Stimulated activated CD4-positive, alpha-beta T cell treated with anti-CD3 and anti-CD28 coated beads, Interleukin-15, amount 100 ng/mL, for 24 hours (primary cell): ENCODE measurements around the gene LRRFIP2.
"Not testable (repeated sequence)": the region's sequence is repeated elsewhere in the genome, so short reads cannot be mapped to it uniquely, and the experiment has no call there.

Source experiments
- DNase-seq: peaks from one replicate; pipeline ENCODE4 v3.0.0-alpha.2; 2020

Gene LRRFIP2

DNA sequence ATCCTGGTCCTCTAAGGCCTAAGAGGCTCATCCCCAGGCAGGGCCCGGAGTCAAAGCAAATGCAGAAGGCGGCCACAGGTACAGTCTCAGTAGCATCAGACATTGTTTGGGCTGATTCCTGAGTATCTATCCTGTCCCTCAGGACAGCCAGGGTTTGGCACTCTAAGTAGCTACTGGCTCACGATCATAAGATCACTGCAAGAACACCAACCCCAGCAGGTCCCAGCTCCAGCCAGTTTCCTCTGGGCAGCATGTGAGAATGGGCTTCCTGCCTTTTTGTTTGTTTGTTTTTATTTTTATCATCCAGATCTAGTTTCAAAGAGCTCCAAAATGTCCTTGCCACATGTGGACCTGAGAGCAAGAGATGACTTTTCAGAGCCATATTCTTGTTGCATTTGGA is 32.7 kb downstream of the LRRFIP2 start:
- no peak for DNase-seq

DNA sequence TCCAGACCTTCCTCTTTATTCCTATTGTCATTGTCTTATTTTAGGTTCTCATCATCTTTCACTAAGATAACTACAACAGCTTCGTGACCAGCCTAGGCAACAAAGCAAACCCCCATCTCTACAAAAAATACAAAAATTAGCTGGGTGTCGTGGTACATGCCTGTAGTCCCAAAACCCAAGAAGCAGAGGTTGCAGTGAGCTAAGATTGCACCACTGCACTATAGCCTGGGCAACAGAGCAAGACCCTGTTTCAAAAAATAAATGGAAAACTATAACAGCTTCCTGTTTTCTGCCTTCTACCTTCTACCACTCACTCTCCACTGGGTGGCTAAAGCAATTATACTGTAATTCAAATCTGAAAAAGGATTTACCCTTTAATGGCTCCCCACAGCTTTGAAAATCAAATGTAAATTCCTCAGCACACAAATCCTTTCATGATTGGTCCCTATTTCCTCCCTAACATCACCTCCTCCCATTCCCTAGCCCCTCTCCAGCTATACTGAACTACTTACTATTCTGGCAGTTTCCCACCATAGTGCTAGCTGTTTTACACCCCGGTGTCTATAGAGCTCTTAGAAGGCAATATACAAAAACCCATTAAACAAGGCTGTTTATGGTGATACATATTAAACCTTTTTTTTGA is 33.4 kb downstream of the LRRFIP2 start:
- DNase-seq: no peak

DNA sequence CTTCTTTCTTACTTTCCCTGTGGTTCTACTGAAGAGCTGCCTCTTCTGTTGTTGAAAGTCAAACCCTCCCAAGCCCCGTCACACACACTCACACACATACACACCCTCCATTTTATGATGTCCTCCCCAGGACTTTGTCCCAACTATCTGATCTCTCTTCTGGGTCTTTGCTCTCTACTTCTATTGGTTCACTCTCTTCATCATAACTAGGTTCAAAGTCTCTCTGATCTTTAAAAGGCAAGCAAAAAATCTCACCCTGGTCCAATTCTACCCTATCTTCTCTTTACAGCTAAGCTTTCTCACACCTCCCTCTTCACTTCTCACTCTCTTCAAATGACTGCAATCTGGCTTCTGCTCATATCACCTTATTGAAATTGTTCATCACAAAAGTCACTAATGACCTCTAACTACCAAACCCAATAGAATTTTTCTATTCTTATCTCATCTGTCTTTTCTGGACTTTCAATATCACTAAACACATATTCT is 34.8 kb downstream of the LRRFIP2 start:
- no peak for DNase-seq

DNA sequence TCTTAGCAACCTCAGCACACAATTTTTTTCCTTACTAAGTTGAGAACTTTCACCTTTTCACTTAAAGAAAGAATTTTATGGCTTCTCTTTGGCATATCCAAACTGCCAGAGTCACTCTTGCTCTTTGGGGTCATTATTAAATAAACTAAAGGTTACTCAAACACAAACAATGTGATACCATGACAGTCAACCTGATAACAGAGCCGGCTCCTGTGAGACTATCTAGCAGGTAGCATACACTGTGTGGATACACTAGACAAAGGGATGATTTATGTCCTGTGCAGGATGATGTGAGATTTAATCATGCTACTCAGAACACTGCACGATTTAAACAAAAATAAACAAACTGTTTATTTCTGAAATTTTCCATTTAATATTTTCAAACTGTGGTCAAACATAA is 35.6 kb downstream of the LRRFIP2 start:
- DNase-seq: no peak

DNA sequence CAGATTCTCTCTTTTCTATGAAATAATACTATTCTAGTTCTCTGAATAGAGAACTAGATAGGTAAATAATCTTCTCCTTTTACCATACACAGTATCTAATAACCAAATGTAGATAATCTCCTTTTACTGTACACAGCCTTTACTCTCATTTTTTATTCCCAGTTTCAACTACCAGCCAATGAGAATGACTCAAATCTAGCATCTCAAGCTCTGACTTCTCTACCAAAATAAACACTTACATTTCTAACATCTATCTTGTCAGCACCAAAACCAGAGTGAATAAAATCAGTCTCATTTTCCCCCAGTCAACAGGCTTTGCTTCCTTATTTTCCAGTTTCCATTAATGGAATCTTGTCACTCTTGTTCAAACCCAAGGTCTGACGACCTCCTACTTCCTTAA is 36.9 kb downstream of the LRRFIP2 start:
- no peak for DNase-seq

DNA sequence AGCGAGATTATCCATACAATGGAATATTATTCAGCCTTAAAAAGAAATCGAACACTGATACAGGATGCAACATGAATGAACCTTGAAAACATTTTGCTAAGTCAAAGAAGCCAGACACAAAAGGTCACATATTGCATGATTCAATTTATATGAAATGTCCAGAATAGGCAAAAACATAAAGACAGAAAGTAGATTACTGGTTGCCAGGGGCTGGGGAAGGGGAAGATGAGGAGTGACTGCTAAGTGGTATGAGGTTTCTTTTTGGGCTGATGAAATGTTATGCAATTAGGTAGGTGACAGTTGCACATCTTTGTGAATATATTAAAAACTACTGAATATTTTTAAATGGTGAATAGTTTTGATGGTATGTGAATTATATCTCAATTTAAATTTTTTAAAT is 38.3 kb downstream of the LRRFIP2 start:
- no peak for DNase-seq

DNA sequence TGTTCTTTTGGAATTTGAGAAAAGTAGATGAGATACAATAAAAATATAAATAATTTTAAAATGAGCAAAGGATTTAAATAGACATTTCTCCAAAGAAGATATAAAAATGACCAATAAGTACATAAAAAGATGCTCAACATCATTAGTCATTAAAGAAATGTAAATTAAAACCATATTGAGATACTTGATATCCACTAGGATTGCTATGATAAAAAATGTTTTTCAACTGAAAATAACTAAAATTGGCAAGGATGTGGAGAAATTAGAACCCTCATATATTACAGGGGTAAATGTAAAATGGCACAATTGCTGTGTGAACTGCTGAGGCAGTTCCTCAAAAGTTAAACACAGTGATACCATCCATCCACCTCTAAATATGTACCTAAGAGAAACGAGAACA is 38.8 kb downstream of the LRRFIP2 start:
- no peak for DNase-seq

DNA sequence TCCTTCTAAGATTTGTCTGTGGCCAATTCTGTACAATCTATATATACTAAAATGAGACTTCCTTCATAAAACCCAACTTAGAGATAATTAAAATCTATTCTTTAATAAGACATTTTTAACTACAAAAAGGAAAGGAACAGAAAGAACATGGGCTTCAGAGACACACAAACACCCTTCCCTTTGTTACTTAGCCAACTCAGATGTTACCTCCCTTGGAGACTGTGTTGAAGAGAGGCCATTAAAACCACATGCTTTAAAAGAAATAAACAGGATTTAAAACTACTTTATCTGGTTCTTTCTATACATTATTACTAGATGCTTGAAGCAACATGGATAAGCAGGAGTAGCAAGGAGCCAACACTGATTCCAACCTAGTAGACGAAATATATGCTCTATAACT is 42.0 kb downstream of the LRRFIP2 start:
- DNase-seq: no peak

DNA sequence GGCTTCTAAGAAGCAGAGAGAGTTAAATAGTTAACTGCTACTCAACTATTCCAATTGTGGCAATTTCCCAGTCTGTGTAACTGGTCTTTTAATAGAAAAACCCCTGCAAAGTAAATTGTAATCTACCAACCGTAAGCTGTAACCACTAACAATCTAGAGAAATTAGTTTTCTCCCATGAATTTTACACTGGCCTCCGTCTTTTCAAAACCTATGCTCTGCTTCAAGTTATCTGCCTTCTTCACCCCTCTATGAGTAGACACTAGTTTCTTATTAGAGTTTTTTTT is 42.6 kb downstream of the LRRFIP2 start:
- no peak for DNase-seq

DNA sequence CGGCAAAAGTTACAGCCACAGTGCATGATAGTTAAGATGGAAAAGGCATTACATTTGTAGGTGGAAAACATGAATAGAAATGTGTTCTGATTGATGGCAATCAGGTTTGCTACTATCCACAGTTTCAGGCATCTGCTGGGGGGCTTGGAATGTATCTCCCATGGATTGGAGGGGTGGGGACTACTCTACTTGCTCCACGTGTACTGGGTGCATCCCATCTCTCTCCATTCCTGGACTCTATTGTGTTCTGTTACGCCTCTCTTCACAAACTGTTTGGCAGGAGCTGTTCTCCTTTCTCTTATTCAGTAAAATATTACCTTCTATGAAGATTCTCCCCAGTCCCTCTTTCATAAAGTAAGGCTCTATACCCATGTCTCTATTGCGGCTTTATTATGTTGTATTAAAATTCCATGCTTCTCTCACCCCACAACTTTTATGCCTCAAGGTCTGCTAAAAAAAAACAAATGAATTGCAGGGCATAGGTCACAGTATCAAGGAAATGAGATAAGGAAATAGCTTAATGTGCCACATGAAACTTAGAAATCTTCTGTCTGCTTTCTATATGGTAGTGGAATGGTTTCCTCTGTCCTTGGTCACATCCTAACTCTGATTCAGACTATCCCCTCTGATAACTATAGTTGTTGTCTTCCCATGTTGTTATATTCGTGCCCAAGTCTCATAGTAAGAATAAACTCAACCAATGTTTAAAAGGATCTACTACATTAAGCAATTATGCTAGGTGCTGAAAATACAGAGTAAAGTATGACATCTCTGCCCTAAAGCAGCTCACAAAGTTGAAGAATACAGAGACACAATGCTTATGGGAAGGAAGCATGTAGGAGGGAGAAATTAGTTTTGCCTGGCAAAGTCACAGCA is 43.2 kb downstream of the LRRFIP2 start:
- DNase-seq: no peak

DNA sequence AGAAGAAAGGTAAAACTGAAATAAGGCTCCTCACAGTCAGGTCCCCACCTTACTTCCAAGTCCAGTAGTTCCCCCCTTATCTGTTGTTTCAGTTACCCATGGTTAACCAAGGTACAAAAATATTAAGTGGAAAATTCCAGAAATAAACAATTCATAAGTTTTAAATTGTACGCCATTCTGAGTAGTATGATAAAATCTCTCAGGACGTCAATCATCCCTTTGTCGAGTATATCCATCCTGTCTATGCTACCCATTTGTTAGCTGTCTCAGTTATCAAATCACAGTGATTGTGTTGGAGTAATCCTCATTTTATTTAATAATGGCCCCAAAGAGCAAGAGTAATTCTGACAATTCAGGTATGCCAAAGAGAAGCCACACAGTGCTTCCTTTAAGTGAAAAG is 43.9 kb downstream of the LRRFIP2 start:
- DNase-seq: no peak

DNA sequence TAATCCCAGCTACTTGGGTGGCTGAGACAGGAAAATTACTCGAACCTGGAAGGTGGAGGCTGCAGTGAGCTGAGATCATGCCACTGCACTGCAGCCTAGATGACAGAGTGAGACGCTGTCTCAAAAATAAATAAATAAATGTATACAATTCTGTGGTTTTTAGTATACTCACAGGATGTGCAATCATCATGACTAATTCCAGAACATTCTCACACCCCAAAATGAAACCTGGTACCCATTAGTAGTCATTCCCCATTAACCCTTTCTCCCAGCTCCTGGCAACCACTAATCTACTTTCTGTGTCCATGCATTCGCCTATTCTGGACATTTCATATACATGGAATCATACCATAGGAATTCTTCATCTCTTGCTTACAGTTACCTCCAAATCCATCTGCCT is 44.5 kb downstream of the LRRFIP2 start:
- no peak for DNase-seq

DNA sequence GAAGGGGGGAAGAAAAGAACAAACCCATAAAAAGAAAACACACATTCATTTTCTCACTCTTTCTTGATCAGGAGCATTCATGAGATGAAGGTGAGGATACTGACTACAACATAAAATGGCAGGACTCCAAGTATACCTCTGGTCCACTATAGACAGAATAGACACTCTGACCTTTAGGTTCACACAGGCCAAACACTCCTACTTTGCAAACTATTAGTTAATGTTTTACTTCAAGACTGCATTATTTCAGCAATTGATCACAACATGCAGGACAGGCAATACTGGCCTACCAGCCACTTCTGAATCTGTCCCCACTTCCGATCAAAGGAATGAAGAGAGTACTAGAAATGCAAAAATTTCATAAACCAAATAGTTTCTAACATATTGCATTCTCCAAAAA is 47.0 kb downstream of the LRRFIP2 start:
- no peak for DNase-seq

DNA sequence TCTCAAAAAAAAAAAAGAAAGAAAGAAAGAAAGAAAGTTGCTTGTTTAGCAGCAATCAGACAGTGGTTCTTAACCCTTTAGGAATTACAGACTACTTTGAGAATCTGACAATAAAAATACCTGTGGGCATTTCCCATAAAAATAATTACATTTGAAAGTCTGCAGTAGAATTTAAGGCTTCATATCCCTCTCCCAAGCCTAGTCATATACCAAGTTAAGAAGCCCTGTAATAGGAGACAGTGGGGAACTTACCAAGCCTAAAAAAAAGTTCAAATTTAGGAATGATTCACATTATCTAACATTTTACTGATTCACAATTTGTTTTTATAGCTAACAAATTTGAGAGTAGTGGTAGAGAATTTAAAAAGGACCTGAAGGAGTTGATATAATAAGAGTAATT is 47.5 kb downstream of the LRRFIP2 start:
- DNase-seq: no peak

DNA sequence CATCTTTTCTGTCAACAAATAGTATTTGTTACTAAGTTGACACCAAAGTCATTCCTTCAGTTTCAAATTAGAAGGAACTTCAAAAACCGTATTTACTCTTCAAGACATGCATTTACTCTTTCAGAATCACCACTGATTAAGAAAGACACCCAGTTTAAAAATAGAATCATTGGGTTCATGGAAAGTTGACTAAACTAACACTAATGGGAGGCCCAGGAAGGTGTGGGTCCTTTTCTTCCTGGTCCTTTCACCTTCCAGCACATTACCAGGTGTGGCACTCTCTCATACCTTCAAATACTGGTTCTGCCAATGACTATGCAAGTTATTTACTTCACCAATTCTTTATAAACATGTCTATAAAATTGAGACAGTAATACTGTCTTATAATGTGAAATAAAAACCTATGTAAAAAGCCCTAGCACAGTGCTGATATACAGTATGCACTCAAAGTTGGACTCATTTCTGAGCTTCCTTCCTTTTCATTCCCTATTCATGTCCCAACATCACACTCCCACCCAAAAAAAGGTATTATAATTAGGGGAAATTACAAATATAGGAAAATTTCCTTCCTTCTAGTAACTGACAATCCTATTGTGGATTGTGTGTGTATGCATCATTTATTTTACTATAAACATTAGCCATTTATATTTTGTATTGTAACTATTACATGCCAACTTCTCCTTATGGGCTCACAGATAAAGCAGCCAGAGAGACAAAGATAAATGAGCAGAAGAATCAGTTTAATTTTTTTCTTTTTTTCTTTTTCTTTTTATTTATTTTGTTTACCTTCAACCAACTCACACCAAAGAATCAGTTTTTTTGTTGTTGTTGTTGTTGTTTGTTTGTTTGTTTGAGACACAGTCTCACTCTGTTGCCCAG is 48.9 kb downstream of the LRRFIP2 start:
- DNase-seq: no peak

DNA sequence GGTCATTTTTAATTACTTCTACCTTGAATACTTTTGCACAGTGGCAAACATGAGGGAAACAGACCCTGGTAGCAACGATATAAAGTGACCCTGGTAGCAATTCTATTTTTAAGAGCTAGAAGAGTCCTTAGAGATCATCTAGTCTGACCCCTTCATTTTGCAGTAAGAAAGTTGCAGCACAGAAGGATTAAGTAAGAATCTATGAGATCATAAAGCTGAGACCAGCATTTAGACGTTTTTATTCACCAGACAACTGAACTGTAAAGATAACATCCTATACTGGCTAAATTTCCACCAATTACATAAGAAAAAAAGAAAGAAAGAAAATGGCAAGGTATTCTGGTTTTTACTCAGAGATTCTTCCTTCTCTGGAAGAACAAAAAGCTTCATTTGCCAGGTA is 49.9 kb downstream of the LRRFIP2 start:
- no peak for DNase-seq

DNA sequence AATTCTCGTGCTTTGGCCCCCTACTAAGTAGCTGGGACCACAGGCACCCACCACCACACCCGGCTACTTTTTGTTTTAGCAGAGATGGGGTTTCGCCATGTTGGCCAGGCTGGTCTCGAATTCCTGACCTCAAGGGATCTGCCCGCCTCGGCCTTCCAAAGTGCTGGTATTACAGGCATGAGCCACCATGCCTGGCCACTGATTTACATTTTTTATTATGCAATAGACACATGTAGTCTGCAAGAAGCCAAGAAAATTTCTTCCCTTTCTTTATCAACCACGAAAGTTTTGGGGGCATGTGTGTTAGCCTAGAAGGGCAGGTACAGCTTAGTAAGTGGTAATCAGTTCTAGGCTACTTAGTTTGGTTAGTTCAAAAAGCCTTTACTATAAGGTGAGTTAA is 51.1 kb downstream of the LRRFIP2 start:
- no peak for DNase-seq

DNA sequence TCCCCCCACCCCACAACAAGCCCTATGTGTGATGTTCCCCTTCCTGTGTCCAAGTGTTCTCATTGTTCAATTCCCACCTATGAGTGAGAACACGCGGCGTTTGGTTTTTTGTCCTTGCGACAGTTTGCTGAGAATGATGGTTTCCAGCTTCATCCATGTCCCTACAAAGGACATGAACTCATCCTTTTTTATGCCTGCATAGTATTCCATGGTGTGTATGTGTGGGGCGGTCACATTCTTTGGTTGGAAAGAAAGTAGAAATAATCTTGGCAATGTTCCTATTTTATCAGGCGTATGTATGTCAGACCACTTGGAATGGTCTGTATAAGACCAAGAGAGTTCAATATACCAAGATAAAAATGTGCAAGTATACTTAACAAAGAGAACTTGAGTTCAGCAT is 52.3 kb downstream of the LRRFIP2 start:
- not testable (repeated sequence) for DNase-seq

DNA sequence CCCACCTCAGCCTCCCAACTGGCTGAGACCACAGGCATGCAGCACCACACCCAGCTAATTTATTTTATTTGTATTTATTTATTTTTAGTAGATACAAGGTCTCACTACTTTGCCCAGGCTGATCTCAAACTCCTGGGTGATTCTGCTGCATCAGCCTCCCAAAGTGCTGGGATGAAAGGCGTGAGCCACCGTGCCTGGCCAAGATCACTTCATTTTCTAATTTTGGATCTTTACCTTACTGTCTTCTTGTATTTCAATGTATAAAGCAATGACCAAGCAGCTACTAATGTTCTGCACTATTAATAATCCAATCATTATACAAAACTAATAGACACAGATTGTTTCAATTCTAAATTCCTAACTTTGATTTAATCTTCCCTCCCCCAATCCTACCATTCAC is 56.2 kb downstream of the LRRFIP2 start:
- DNase-seq: no peak

DNA sequence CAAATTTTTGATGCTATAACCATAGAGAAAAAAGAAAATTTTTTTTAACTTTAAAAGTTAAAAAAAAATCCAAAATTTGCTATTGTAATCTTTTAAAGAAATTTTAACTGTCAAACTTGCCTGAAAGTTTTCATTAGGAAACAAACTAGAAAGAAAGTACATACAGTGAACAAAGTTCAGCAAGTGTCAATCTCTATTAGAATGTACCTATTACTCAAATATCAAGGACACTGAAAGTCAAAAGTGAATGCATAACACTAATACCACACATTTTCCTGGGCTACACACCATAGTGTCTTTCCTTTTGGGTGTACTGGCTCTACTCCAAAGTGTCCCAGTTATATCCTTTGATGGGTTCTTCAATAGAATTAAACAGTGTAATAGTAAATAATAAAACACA is 56.8 kb downstream of the LRRFIP2 start:
- DNase-seq: no peak

DNA sequence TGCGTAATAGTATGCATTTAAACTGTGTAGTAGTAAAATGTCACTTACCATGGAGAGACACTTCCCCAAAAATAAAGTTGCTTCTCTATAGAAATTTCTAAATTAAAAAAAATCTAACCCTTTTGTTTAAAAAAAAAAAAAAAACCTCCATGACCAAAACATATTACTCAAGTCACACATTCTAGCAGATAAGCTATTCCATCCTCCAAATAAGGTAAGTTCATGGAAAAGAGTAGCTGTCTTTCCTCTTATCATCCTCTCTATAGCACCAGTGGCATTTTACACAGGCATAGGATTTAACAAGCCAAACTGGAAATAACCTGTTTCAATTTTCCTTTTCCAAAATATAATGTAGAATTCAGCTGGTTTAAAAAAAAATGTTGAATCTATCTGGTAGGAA is 57.4 kb downstream of the LRRFIP2 start:
- no peak for DNase-seq

DNA sequence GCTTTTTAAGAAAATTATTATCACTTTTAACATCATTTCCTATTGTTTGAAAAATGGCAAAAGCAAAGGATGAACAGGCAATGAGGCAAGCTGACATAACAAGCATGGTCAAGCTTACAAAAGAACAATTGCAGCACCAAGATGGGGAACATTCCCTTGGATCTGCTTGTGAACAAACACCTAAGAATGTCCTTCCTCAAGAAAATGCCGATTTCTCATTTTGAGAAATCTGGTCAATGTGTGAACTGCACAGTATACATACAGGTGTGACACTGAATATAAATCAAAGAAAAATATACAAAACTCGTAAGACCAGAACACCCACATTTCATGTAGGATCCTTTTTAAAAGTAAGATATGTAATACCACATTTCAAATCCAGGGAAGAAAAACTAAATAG is 58.9 kb downstream of the LRRFIP2 start:
- DNase-seq: no peak

DNA sequence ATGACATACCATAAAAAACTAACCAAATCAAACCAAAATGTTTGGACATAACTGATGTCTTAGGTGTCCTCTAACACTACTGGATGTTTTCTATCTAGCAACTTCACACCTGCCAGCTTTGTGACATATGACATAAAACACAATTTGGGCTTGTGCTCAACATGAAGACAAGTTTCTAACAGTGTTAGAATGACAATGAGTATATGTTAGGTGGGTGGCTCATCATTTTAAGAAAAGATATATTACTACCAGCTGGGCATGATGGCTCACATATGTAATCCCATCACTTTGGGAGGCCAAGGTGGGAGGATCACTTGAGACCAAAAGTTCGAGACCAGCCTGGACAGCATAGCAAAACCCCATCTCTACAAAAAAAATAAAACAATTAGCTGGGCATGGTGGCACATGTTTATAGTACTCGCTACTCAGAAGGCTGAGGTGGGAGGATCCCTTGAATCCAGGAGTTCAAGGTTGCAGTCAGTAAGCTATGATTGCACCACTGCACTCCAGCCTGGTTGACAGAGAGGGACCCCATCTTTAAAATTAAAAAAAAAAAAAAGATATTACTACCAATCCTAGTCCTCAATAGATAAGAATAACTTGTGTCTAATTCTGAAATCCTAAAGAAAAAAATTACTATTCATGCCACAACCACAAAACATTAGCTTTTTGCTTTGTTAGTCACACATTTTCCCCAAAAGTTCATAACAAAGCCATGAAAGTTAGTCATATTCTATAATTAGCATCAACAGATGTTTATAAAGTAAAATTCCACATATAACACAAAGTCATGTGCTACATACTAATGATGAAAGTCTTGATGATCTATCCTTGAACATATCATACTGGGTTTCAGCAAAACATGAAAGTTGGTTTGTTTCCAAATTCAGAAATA is 59.9 kb downstream of the LRRFIP2 start:
- no peak for DNase-seq
